Stimulated activated CD8-positive, alpha-beta memory T cell treated with anti-CD3 and anti-CD28 coated beads, Interleukin-7, amount 100 ng/mL, for 24 hours (primary cell): ENCODE measurements around the gene SMIM11.
"Not testable (repeated sequence)": the region's sequence is repeated elsewhere in the genome, so short reads cannot be mapped to it uniquely, and the experiment has no call there.

Experiments used
- DNase-seq: peaks from one replicate; pipeline ENCODE4 v3.0.0-alpha.2; 2020; ENCODE audit warnings: low read depth

SMIM11 gene

GRCh38 chr21:34355570-34355969, 19.7 kb upstream of the SMIM11 start:
- DNase-seq, result no peak

GRCh38 chr21:34357889-34358288, 17.4 kb upstream of the SMIM11 start:
- DNase-seq, result no peak

GRCh38 chr21:34358866-34359265, 16.4 kb upstream of the SMIM11 start:
- DNase-seq, result no peak

GRCh38 chr21:34360488-34361241, 14.6 kb upstream of the SMIM11 start:
- DNase-seq, result no peak

- no peak for DNase-seq
These were observed 13.2 kb upstream of the SMIM11 start for GRCh38 chr21:34362136-34362444.

GRCh38 chr21:34362670-34363069, 12.6 kb upstream of the SMIM11 start:
- DNase-seq, result no peak

- no peak for DNase-seq
These were observed 11.6 kb upstream of the SMIM11 start, which contains the start of gene KCNE2 for GRCh38 chr21:34363733-34364132. TSS of gene KCNE2 (plus strand) at chr21:34364006. CDS start at chr21:34370479, 6,473 bp downstream.

- DNase-seq, result no peak
These were observed 10.4 kb upstream of the SMIM11 start for GRCh38 chr21:34364921-34365320.

GRCh38 chr21:34365809-34366208, 9.5 kb upstream of the SMIM11 start:
- DNase-seq, result no peak

GRCh38 chr21:34367320-34367935, 7.9 kb upstream of the SMIM11 start:
- DNase-seq, result no peak

GRCh38 chr21:34369741-34370140, 5.6 kb upstream of the SMIM11 start:
- no peak for DNase-seq

GRCh38 chr21:34372321-34372720, 3.0 kb upstream of the SMIM11 start:
- no peak for DNase-seq

GRCh38 chr21:34374462-34374861, 845 bp upstream of the SMIM11 start:
- DNase-seq, result not testable (repeated sequence)

GRCh38 chr21:34375619-34375972, 289 bp downstream of the SMIM11 start:
- not testable (repeated sequence) for DNase-seq

GRCh38 chr21:34383138-34383537, 7.8 kb downstream of the SMIM11 start:
- not testable (repeated sequence) for DNase-seq

- not testable (repeated sequence) for DNase-seq
These were observed 8.6 kb downstream of the SMIM11 start for GRCh38 chr21:34383724-34384415.

- DNase-seq, result not testable (repeated sequence)
These were observed 25.2 kb downstream of the SMIM11 start for GRCh38 chr21:34400522-34400921.

GRCh38 chr21:34404742-34405141, 29.4 kb downstream of the SMIM11 start:
- DNase-seq, result not testable (repeated sequence)

- DNase-seq, result not testable (repeated sequence)
These were observed 30.4 kb downstream of the SMIM11 start for GRCh38 chr21:34405686-34406085.

GRCh38 chr21:34406102-34406501, 30.8 kb downstream of the SMIM11 start:
- not testable (repeated sequence) for DNase-seq

GRCh38 chr21:34406676-34407075, 31.4 kb downstream of the SMIM11 start:
- DNase-seq, result not testable (repeated sequence)

- not testable (repeated sequence) for DNase-seq
These were observed 32.0 kb downstream of the SMIM11 start for GRCh38 chr21:34407294-34407693.

GRCh38 chr21:34417448-34418077, 42.3 kb downstream of the SMIM11 start:
- not testable (repeated sequence) for DNase-seq
